ENCODE results near the gene FOLH1. TPM values are rescaled to one million over a fixed set of nuclear protein-coding genes. Genes with fewer than 3 reads are reported as not detected.

The FOLH1 gene
- total RNA-seq, 1 experiment from 2014 or later = not detected

Other genes starting within 250 kb of the FOLH1 start
- gene TRIM51G, start 224.7 kb downstream of the FOLH1 start, total RNA-seq (2021; ENCODE audit: unreplicated experiment) = not detected
- not detected for gene TRIM49B, start 179.8 kb downstream of the FOLH1 start, total RNA-seq (2021; ENCODE audit: unreplicated experiment)
- gene TRIM64C, start 149.5 kb downstream of the FOLH1 start, total RNA-seq (2021; ENCODE audit: unreplicated experiment) = not detected

All from HCT116 (cell line).